GM12878 (cell line): ENCODE measurements around the gene SYMPK. TPM values are rescaled to one million over a fixed set of nuclear protein-coding genes. Genes with fewer than 3 reads are reported as not detected.
A peak's percentile ranks its signal among the peaks of the same experiment; 100 is the strongest.

ENCODE experiments used
- CHD2 ChIP-seq: IDR thresholded peaks from 2 replicates; pipeline ENCODE4 v1.6.1; 2011; ENCODE audit warnings: low read depth, low read length, improper control_type of control experiment, borderline replicate concordance
- CHD4 ChIP-seq: fragments of 200-600 bp; sonication (generic); IDR thresholded peaks from 2 replicates; pipeline ENCODE4 v1.6.1; 2016; ENCODE audit warnings: mild to moderate bottlenecking
- EGR1 ChIP-seq, 2 experiments: IDR thresholded peaks; 1 replicate in 1 of 2; 2 replicates in 1 of 2; pipeline ENCODE4 v1.6.1; 2011 to 2012; ENCODE audit warnings: low read depth in 2 of 2, low read length in 2 of 2, borderline replicate concordance in 1 of 2, mild to moderate bottlenecking in 1 of 2, moderate library complexity in 1 of 2
- EP300 ChIP-seq, 2 experiments: fragments of 150-350 bp in 1 of 2; IDR thresholded peaks; 2 replicates each; pipeline ENCODE4 v1.6.1; 2011 to 2012; ENCODE audit warnings: low read depth in 2 of 2, low read length in 2 of 2, borderline replicate concordance in 1 of 2, improper control_type of control experiment in 1 of 2, inconsistent platforms in 1 of 2; ENCODE audit not compliant: control insufficient read depth in 1 of 2
- FOXM1 ChIP-seq: IDR thresholded peaks from 2 replicates; pipeline ENCODE4 v1.6.1; 2012; ENCODE audit warnings: low read depth, mild to moderate bottlenecking, inconsistent platforms, low read length, moderate library complexity
- GABPA ChIP-seq: IDR thresholded peaks from 2 replicates; pipeline ENCODE4 v1.6.1; 2014; ENCODE audit warnings: antibody characterized with exemption, low read depth, mild to moderate bottlenecking, inconsistent platforms
- IKZF1 ChIP-seq: fragments of 450-650 bp; conservative IDR thresholded peaks from 2 replicates; pipeline ENCODE4 v1.6.1; 2017; ENCODE audit warnings: antibody characterized with exemption, mild to moderate bottlenecking
- LARP7 ChIP-seq: fragments of 450-650 bp; IDR thresholded peaks from 2 replicates; pipeline ENCODE4 v1.6.1; 2017; ENCODE audit warnings: mild to moderate bottlenecking
- MEF2A ChIP-seq: IDR thresholded peaks from 2 replicates; pipeline ENCODE4 v1.6.1; 2011; ENCODE audit warnings: low read depth, mild to moderate bottlenecking, low read length, moderate library complexity; ENCODE audit not compliant: insufficient read depth
- MTA3 ChIP-seq: IDR thresholded peaks from 2 replicates; pipeline ENCODE4 v1.6.1; 2012; ENCODE audit warnings: low read length, inconsistent platforms, borderline replicate concordance
- NR2C1 ChIP-seq: fragments of 450-650 bp; IDR thresholded peaks from 2 replicates; pipeline ENCODE4 v1.6.1; 2017; ENCODE audit warnings: antibody characterized with exemption, mild to moderate bottlenecking, moderate library complexity
- NR2F1 ChIP-seq: fragments of 450-650 bp; conservative IDR thresholded peaks from 2 replicates; pipeline ENCODE4 v1.6.1; 2017; ENCODE audit warnings: mild to moderate bottlenecking
- POLR2AphosphoS5 ChIP-seq: IDR thresholded peaks from 2 replicates; pipeline ENCODE4 v1.6.1; 2011; ENCODE audit warnings: mild to moderate bottlenecking, low read length, inconsistent platforms
- POU2F2 ChIP-seq: IDR thresholded peaks from 3 replicates; pipeline ENCODE4 v1.6.1; 2011; ENCODE audit warnings: low read depth, mild to moderate bottlenecking, low read length, borderline replicate concordance
- RBBP5 ChIP-seq: fragments of 200-600 bp; sonication (generic); conservative IDR thresholded peaks from 2 replicates; pipeline ENCODE4 v1.6.1; 2016
- RFX5 ChIP-seq: IDR thresholded peaks from 2 replicates; pipeline ENCODE4 v1.6.1; 2011; ENCODE audit warnings: low read depth, low read length, improper control_type of control experiment
- RUNX3 ChIP-seq: IDR thresholded peaks from 2 replicates; pipeline ENCODE4 v1.6.1; 2012; ENCODE audit warnings: low read length, inconsistent platforms
- SMAD5 ChIP-seq: IDR thresholded peaks from 2 replicates; pipeline ENCODE4 v1.6.1; 2016; ENCODE audit warnings: antibody characterized with exemption, low read depth
- SMC3 ChIP-seq: IDR thresholded peaks from 2 replicates; pipeline ENCODE4 v1.6.1; 2011; ENCODE audit warnings: low read length, improper control_type of control experiment, borderline replicate concordance
- SPI1 ChIP-seq: IDR thresholded peaks from 2 replicates; pipeline ENCODE4 v1.6.1; 2011; ENCODE audit warnings: low read depth, mild to moderate bottlenecking, low read length, moderate library complexity, borderline replicate concordance; ENCODE audit not compliant: insufficient read depth
- SREBF1 ChIP-seq: IDR thresholded peaks from 2 replicates; pipeline ENCODE4 v1.6.1; 2012; ENCODE audit warnings: mild to moderate bottlenecking, low read length
- STAT1 ChIP-seq: fragments of 450-650 bp; conservative IDR thresholded peaks from 2 replicates; pipeline ENCODE4 v1.6.1; 2014; ENCODE audit warnings: antibody characterized with exemption, mild to moderate bottlenecking
- SUZ12 ChIP-seq: fragments of 200-600 bp; sonication (generic); IDR thresholded peaks from one replicate; pipeline ENCODE4 v1.6.1; 2018; ENCODE audit warnings: antibody characterized with exemption, mild to moderate bottlenecking; ENCODE audit not compliant: unreplicated experiment
- TAF1 ChIP-seq: IDR thresholded peaks from 2 replicates; pipeline ENCODE4 v1.6.1; 2011; ENCODE audit warnings: mild to moderate bottlenecking, low read depth, low read length, borderline replicate concordance
- TBL1XR1 ChIP-seq: IDR thresholded peaks from 2 replicates; pipeline ENCODE4 v1.6.1; 2012; ENCODE audit warnings: low read depth, low read length, improper control_type of control experiment
- TCF12 ChIP-seq: IDR thresholded peaks from 2 replicates; pipeline ENCODE4 v1.6.1; 2011; ENCODE audit warnings: low read depth, mild to moderate bottlenecking, low read length
- ZBED1 ChIP-seq: IDR thresholded peaks from 2 replicates; pipeline ENCODE4 v1.6.1; 2016; ENCODE audit warnings: borderline replicate concordance
- ZNF207 ChIP-seq: fragments of 450-650 bp; IDR thresholded peaks from 2 replicates; pipeline ENCODE4 v1.6.1; 2014; ENCODE audit warnings: antibody characterized with exemption, mild to moderate bottlenecking, borderline replicate concordance
- ZNF217 ChIP-seq: fragments of 450-650 bp; IDR thresholded peaks from 2 replicates; pipeline ENCODE4 v1.6.1; 2017; ENCODE audit warnings: antibody characterized with exemption, mild to moderate bottlenecking
- ZNF687 ChIP-seq: fragments of 450-650 bp; IDR thresholded peaks from 2 replicates; pipeline ENCODE4 v1.6.1; 2017; ENCODE audit warnings: mild to moderate bottlenecking, moderate library complexity
- polyA plus RNA-seq, 11 experiments: library from polyadenylated mRNA; depleted of rRNA in 4 of 11; unstranded in 6 of 11; stranded (reverse) in 5 of 11; fragments of >200 nt; fragmentation: Nextera tagmentation in 4 of 11; fragmentation: Illumina TruSeq in 1 of 11; extraction: Ambion mirVana in 4 of 11; extraction: Trizol in 1 of 11; gene quantifications; 1 replicate in 1 of 11; 2 replicates in 10 of 11; pipeline versions ENCODE4 v1.2.1 to v1.2.3, GENCODE V29; 2011 to 2016; ENCODE audit warnings: inconsistent platforms in 2 of 11, missing spikeins in 2 of 11, low read depth in 1 of 11
- total RNA-seq, 4 experiments: library from RNA; depleted of rRNA in 3 of 4; stranded (reverse); fragments of >200 nt in 3 of 4; fragmentation: Illumina TruSeq in 1 of 4; extraction: Trizol in 1 of 4; gene quantifications; 2 replicates each; pipeline versions ENCODE4 v1.2.1 to v1.2.3, GENCODE V29; 2013 to 2021

The SYMPK gene
- total and polyA plus RNA-seq, 10 of the 15 experiments (the other 5 are each of a cell fraction or from before 2014, with no cell fraction given): 0.49 to 109 (median 42.5) TPM

- peak; percentile 52; the same call in 1 of the 2 replicates for TF ChIP-seq ZNF687
- TF ChIP-seq LARP7: peak; percentile 89
- peak; percentile 77 for TF ChIP-seq TAF1
- TF ChIP-seq STAT1: 0 out of 2 replicates have a peak, but pooled peaks have one; percentile 63
- TF ChIP-seq IKZF1: peak; percentile 100
- TF ChIP-seq EP300 (IDR thresholded peaks at IDR 0.05; ENCODE audit: borderline replicate concordance in 1 of 2, control insufficient read depth in 1 of 2, low read depth in 2 of 2, low read length in 2 of 2): 0 out of 4 replicates have a peak, but pooled peaks of 1 of the 2 experiments have one; percentile 10
- peak; percentile 78 for TF ChIP-seq SPI1
- no peak for TF ChIP-seq SUZ12
- no peak for TF ChIP-seq MTA3
- TF ChIP-seq SREBF1: peak; percentile 92; the same call in 1 of the 2 replicates
- TF ChIP-seq POLR2AphosphoS5: peak; percentile 90
- TF ChIP-seq RUNX3: peak; percentile 36; the same call in 1 of the 2 replicates
- no peak for TF ChIP-seq FOXM1
- TF ChIP-seq TCF12: peak; percentile 34; the same call in 1 of the 2 replicates
- peak; percentile 40; the same call in 1 of the 3 replicates for TF ChIP-seq POU2F2
- TF ChIP-seq CHD4: no peak
- no peak for TF ChIP-seq SMC3
- TF ChIP-seq MEF2A: 0 out of 2 replicates have a peak, but pooled peaks have one; percentile 50
- TF ChIP-seq RBBP5: no peak
- TF ChIP-seq ZBED1: no peak
- TF ChIP-seq NR2F1: peak; percentile 49; the same call in 1 of the 2 replicates
- TF ChIP-seq ZNF217: peak; percentile 73; the same call in 1 of the 2 replicates
- no peak for TF ChIP-seq ZNF207
- TF ChIP-seq NR2C1: peak; percentile 71
- no peak for TF ChIP-seq RFX5
- TF ChIP-seq TBL1XR1: no peak
- peak; percentile 97 for TF ChIP-seq GABPA
- 0 out of 3 replicates have a peak, but pooled peaks of 1 of the 2 experiments have one; percentile 22 for TF ChIP-seq EGR1 (IDR thresholded peaks at IDR 0.05; ENCODE audit: borderline replicate concordance in 1 of 2, low read depth in 2 of 2, low read length in 2 of 2)
- TF ChIP-seq SMAD5: peak; percentile 81; the same call in 1 of the 2 replicates
- peak; percentile 87 for TF ChIP-seq CHD2
Observed at GRCh38 chr19:45862564-45863334, at the start of gene SYMPK (continued).
